Chondrocyte (in vitro differentiated cells): ENCODE data around the gene TUBB6. TPM values are rescaled to one million over a fixed set of nuclear protein-coding genes. Genes with fewer than 3 reads are reported as not detected.

Experiments
- DNase-seq: peaks from one replicate; pipeline ENCODE4 v3.0.0; 2021; ENCODE audit warnings: mixed read lengths, low spot score
- H3K27ac Mint-ChIP-seq: one replicate; pipeline ENCODE4 v1.8.0; 2021; ENCODE audit warnings: mild to moderate bottlenecking, moderate library complexity, mixed read lengths; ENCODE audit not compliant: unreplicated experiment
- H3K27me3 Mint-ChIP-seq: 2 replicates; pipeline ENCODE4 v1.8.0; 2021; ENCODE audit warnings: low read depth, mixed read lengths
- H3K36me3 Mint-ChIP-seq: 2 replicates; pipeline ENCODE4 v1.8.0; 2021; ENCODE audit warnings: low read depth, mixed read lengths
- H3K4me1 Mint-ChIP-seq: 2 replicates; pipeline ENCODE4 v1.8.0; 2021; ENCODE audit warnings: low read depth, mild to moderate bottlenecking, mixed read lengths
- H3K4me3 Mint-ChIP-seq: one replicate; pipeline ENCODE4 v1.8.0; 2021; ENCODE audit warnings: mild to moderate bottlenecking, moderate library complexity, mixed read lengths; ENCODE audit not compliant: unreplicated experiment
- H3K9me3 Mint-ChIP-seq: 2 replicates; pipeline ENCODE4 v1.8.0; 2021; ENCODE audit warnings: low read depth, mixed read lengths
- CTCF ChIP-seq: fragments of 200-600 bp; sonication (generic); IDR thresholded peaks from 2 replicates; pipeline ENCODE4 v1.5.0; 2021; ENCODE audit warnings: antibody characterized with exemption, mild to moderate bottlenecking, moderate library complexity
- total RNA-seq: library from RNA; stranded (reverse); gene quantifications from 3 replicates; pipeline ENCODE4 v1.2.1, GENCODE V29; 2021

TUBB6 gene
- total RNA-seq, 1 donor from 2014 or later = 198 TPM

- H3K27ac Mint-ChIP-seq = peak overlapping the region; percentile 27
- no peak overlapping the region for H3K4me3 Mint-ChIP-seq
- peak; percentile 40 for DNase-seq
- no peak for TF ChIP-seq CTCF
- H3K27me3 Mint-ChIP-seq = no peaks in the 10 kb centered on the region
- H3K4me1 Mint-ChIP-seq = peaks cover 11% of the 10 kb centered on the region
- H3K36me3 Mint-ChIP-seq = no peaks in the 10 kb centered on the region
- H3K9me3 Mint-ChIP-seq = no peaks in the 10 kb centered on the region
Observed at GRCh38 chr18:12296457-12296856, 11.6 kb upstream of the TUBB6 start.

- TF ChIP-seq CTCF = no peak
- Mint-ChIP-seq H3K9me3 (no peaks in the 10 kb centered on the region), H3K36me3 (no peaks in the 10 kb centered on the region), H3K27ac (no peak overlapping the region), H3K4me1 (peaks cover 15% of the 10 kb centered on the region), H3K27me3 (no peaks in the 10 kb centered on the region), H3K4me3 (no peak overlapping the region)
- DNase-seq = peak; percentile 39
Observed at GRCh38 chr18:12299862-12300261, 8.2 kb upstream of the TUBB6 start.

- Mint-ChIP-seq H3K4me3 (no peak overlapping the region), H3K36me3 (no peaks in the 10 kb centered on the region), H3K4me1 (peaks cover 16% of the 10 kb centered on the region), H3K27me3 (no peaks in the 10 kb centered on the region), H3K9me3 (no peaks in the 10 kb centered on the region), H3K27ac (no peak overlapping the region)
- no peak for TF ChIP-seq CTCF
- DNase-seq = peak; percentile 59
Observed at GRCh38 chr18:12301263-12302005, 6.6 kb upstream of the TUBB6 start.

- H3K9me3 Mint-ChIP-seq = no peaks in the 10 kb centered on the region
- no peak for DNase-seq
- no peak overlapping the region for H3K4me3 Mint-ChIP-seq
- no peaks in the 10 kb centered on the region for H3K27me3 Mint-ChIP-seq
- H3K27ac Mint-ChIP-seq = no peak overlapping the region
- H3K4me1 Mint-ChIP-seq = peaks cover 18% of the 10 kb centered on the region
- H3K36me3 Mint-ChIP-seq = no peaks in the 10 kb centered on the region
- no peak for TF ChIP-seq CTCF
Observed at GRCh38 chr18:12302391-12303147, 5.5 kb upstream of the TUBB6 start.

- H3K9me3 Mint-ChIP-seq = no peaks in the 10 kb centered on the region
- DNase-seq = no peak
- no peak overlapping the region for H3K4me3 Mint-ChIP-seq
- H3K27me3 Mint-ChIP-seq = no peaks in the 10 kb centered on the region
- H3K27ac Mint-ChIP-seq = no peak overlapping the region
- peaks cover 3% of the 10 kb centered on the region for H3K36me3 Mint-ChIP-seq
- peaks cover 21% of the 10 kb centered on the region for H3K4me1 Mint-ChIP-seq
- no peak for TF ChIP-seq CTCF
Observed at GRCh38 chr18:12304351-12305210, 3.5 kb upstream of the TUBB6 start.
